Activated T-helper 1 cell treated with anti-CD3 and anti-CD28 coated beads, Interleukin-12 subunit alpha, Interleukin-12 subunit beta, Interleukin-2, Interleukin-4 antibody, amounts not matched to agents 30 ng/mL and 10 ng/mL and 1 ng/mL, durations not matched to agents 14 hours and 24 hours and 36 hours (primary cell): ENCODE data around the gene CHODL. TPM values are rescaled to one million over a fixed set of nuclear protein-coding genes. Genes with fewer than 3 reads are reported as not detected.

ENCODE experiments used
- DNase-seq: peaks from one replicate; pipeline ENCODE4 v3.0.0; 2021; ENCODE audit warnings: low spot score
- H3K27ac Mint-ChIP-seq: one replicate; pipeline ENCODE4 v1.8.0; 2021; ENCODE audit warnings: mild to moderate bottlenecking, mixed read lengths
- H3K27me3 Mint-ChIP-seq: one replicate; pipeline ENCODE4 v1.8.0; 2022; ENCODE audit warnings: mild to moderate bottlenecking, moderate library complexity, mixed read lengths; ENCODE audit not compliant: insufficient read depth
- H3K36me3 Mint-ChIP-seq: one replicate; pipeline ENCODE4 v1.8.0; 2021; ENCODE audit warnings: low read depth, mixed read lengths
- H3K4me1 Mint-ChIP-seq: one replicate; pipeline ENCODE4 v1.8.0; 2021; ENCODE audit warnings: low read depth, mixed read lengths
- H3K4me3 Mint-ChIP-seq: one replicate; pipeline ENCODE4 v1.8.0; 2021; ENCODE audit warnings: mild to moderate bottlenecking, moderate library complexity, mixed read lengths
- H3K9me3 Mint-ChIP-seq: one replicate; pipeline ENCODE4 v1.8.0; 2021; ENCODE audit warnings: mixed read lengths
- intact Hi-C: fragments of 100-400 bp; cut with micrococcal nuclease; formaldehyde crosslinking; loops from one replicate; pipeline ENCODE4 v1.15.1; 2024
- total RNA-seq: library from RNA; stranded (reverse); gene quantifications from 2 replicates; pipeline ENCODE4 v1.2.3, GENCODE V29; 2022

Gene CHODL
- total RNA-seq, 1 donor from 2014 or later: not detected

DNA sequence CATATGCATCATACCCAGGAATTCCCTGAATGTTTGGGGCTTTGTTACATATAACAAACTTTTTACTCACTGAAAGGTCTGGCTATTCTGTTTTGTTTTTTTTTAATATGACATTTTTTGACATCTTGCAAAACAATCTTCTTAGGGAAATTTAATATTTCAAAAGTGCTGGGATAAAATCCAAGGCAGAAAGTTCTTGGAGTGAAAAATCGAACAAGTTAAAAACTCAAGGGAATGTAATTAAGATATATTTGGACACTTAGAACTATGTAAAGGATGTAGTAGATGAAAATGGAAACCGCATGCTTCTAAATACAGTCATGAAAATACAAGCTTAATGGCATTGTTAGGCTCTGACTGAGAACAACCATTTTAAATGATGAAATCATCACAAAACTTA, 8.6 kb downstream of the CHODL start:
- no peak for DNase-seq
- no peaks in the 10 kb centered on the region for H3K36me3 Mint-ChIP-seq
- H3K4me1 Mint-ChIP-seq: no peaks in the 10 kb centered on the region
- no peak overlapping the region for H3K27ac Mint-ChIP-seq
- no peak overlapping the region for H3K4me3 Mint-ChIP-seq
- H3K27me3 Mint-ChIP-seq: no peaks in the 10 kb centered on the region
- H3K9me3 Mint-ChIP-seq: no peaks in the 10 kb centered on the region
- intact Hi-C loops: loop anchor here (5.0 kb wide), 2 partner anchors 471 to 576 kb away; no protein-coding TSS in a partner anchor

DNA sequence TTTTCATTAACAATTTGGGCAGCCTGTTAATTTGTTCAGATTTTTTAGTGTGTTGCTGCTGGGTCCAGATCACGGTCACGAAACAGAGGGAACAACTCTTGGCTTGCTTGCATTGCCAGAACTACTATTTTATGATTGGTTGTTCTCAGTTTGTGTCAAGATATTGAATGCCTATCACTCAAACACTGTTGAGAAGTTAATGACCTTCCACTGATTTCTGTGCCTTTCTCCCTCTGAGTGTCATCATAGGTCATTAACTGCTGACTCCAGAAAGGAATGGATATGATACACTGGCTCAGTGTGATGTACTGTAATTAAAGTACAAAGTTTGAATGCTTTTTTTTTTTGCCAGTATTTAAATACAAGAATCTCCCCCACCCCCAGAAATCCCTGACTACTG, 9.2 kb downstream of the CHODL start:
- intact Hi-C loops: loop anchor here (5.0 kb wide), 2 partner anchors 471 to 576 kb away; no protein-coding TSS in a partner anchor
- no peaks in the 10 kb centered on the region for H3K9me3 Mint-ChIP-seq
- no peaks in the 10 kb centered on the region for H3K27me3 Mint-ChIP-seq

DNA sequence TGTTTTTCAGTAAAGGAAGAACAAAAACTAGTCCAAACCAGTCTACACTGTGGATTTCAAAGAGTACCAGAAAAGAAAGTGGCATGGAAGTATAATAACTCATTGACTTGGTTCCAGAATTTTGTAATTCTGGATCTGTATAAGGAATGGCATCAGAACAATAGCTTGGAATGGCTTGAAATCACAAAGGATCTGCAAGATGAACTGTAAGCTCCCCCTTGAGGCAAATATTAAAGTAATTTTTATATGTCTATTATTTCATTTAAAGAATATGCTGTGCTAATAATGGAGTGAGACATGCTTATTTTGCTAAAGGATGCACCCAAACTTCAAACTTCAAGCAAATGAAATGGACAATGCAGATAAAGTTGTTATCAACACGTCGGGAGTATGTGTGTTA, 21.3 kb downstream of the CHODL start:
- no peaks in the 10 kb centered on the region for H3K36me3 Mint-ChIP-seq
- no peak for DNase-seq
- H3K27ac Mint-ChIP-seq: no peak overlapping the region
- no peak overlapping the region for H3K4me3 Mint-ChIP-seq
- intact Hi-C loops: no loop called here
- H3K4me1 Mint-ChIP-seq: no peaks in the 10 kb centered on the region
- H3K27me3 Mint-ChIP-seq: no peaks in the 10 kb centered on the region
- peaks cover 3% of the 10 kb centered on the region for H3K9me3 Mint-ChIP-seq

More for the DNA sequence above, 9.2 kb downstream of the CHODL start:
- no peaks in the 10 kb centered on the region for H3K36me3 Mint-ChIP-seq
- H3K4me3 Mint-ChIP-seq: no peak overlapping the region
- no peak overlapping the region for H3K27ac Mint-ChIP-seq
- H3K4me1 Mint-ChIP-seq: no peaks in the 10 kb centered on the region
- DNase-seq: no peak

DNA sequence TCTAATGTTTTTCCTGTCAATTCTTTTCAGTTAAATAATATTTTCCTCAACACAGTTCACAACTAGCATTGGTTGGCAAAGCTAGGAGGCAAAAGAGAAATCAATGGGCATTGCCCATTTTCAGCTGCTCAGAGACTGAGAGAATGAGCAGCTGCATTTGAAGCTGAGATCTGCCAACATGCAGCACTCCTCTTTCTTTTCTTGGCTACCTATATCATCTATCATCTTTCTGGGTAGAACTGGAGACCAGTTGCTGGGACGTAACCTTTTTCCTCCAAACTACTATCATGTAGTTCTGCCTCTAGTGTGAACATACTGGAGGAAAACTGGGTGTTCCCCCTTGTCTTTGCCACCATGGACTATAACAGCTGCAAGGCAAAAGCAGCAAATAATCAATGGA, 22.9 kb downstream of the CHODL start:
- no peak overlapping the region for H3K4me3 Mint-ChIP-seq
- DNase-seq: no peak
- no peak overlapping the region for H3K27ac Mint-ChIP-seq
- H3K9me3 Mint-ChIP-seq: peaks cover 3% of the 10 kb centered on the region
- H3K36me3 Mint-ChIP-seq: no peaks in the 10 kb centered on the region
- H3K27me3 Mint-ChIP-seq: no peaks in the 10 kb centered on the region
- intact Hi-C loops: no loop called here
- H3K4me1 Mint-ChIP-seq: no peaks in the 10 kb centered on the region

DNA sequence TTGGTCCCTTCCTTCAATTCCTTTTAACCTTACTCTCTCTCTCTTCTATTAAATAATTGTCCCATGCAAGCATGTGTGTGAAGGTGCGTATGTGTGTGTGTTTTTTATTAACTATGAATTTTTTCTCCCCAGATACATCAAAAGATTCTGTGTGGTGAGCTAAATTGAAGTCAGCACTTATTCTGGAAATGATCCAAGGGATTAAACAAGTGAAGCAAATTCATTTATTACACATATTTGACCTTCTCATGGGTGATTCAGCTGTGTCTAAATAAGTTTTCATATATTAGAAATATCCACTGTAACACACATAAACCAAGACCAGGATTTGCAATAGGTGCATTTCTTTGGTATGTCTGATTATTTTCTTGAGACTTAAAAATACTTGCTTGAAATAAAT, 24.3 kb downstream of the CHODL start:
- H3K9me3 Mint-ChIP-seq: peaks cover 3% of the 10 kb centered on the region
- no peaks in the 10 kb centered on the region for H3K4me1 Mint-ChIP-seq
- no peaks in the 10 kb centered on the region for H3K36me3 Mint-ChIP-seq
- H3K4me3 Mint-ChIP-seq: no peak overlapping the region
- H3K27ac Mint-ChIP-seq: no peak overlapping the region
- no peaks in the 10 kb centered on the region for H3K27me3 Mint-ChIP-seq
- intact Hi-C loops: no loop called here
- no peak for DNase-seq

DNA sequence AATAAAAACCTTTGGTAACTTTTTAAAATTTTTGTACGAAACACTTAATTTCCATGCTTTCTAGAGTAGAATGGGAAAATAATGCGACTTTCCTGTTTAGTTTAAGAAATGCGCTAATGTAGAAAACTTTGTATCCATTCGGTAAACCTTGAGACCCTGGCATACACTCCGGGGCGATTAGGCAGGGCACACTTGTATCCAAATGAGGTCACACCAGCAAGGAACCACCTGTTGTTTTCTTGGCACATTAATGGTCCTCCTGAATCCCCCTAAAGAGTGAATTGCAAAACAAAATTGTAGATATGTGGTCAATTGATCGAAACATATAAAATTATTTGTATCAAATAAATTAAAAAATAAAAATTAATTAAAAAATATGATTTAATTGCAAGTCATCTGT, 25.2 kb downstream of the CHODL start:
- Mint-ChIP-seq H3K4me1 (no peaks in the 10 kb centered on the region), H3K4me3 (no peak overlapping the region), H3K36me3 (no peaks in the 10 kb centered on the region), H3K9me3 (peaks cover 3% of the 10 kb centered on the region), H3K27me3 (no peaks in the 10 kb centered on the region), H3K27ac (no peak overlapping the region)
- intact Hi-C loops: no loop called here
- no peak for DNase-seq

DNA sequence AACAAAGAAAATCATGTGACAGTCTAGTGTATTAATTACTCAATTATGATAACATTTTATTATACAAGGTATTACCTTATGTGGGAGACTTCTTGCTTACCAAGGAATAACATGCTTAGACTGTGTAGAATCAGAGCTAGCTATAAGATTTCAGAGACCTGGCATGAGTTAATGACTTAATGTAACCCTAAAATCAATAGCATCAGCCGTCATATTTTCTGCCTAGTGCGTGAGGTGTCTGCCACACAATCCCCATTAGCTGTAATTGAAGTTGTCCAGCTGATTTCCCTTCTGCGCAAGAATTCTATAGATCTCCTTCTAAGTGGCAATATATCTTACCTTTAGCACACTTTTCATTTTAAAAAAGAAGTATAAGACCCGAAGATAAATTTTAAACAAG, 28.8 kb downstream of the CHODL start:
- peaks cover 1% of the 10 kb centered on the region for H3K9me3 Mint-ChIP-seq
- intact Hi-C loops: no loop called here

DNA sequence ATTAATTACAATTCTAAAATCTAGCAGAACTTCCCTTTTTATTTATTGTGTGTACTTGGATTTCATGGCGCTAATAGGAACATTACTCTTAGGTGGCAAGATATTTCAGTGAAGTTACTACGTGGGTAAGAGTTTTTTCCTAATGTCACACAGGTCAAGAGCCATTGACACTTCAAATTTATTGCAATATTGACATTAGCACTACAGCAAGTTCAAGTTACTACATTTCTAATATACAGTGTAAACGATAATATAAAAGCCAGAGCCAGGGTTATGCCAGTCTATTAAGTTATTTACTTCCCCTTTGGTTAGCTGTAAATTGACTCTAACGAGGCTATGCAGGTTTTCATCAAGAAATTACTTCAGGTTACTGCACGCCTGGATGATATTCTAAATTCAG, 29.7 kb downstream of the CHODL start:
- Mint-ChIP-seq H3K4me1 (no peaks in the 10 kb centered on the region), H3K27me3 (no peaks in the 10 kb centered on the region), H3K36me3 (no peaks in the 10 kb centered on the region), H3K27ac (no peak overlapping the region), H3K4me3 (no peak overlapping the region), H3K9me3 (no peaks in the 10 kb centered on the region)
- DNase-seq: no peak
- intact Hi-C loops: no loop called here

More for the DNA sequence above, 28.8 kb downstream of the CHODL start:
- DNase-seq: no peak
- no peak overlapping the region for H3K27ac Mint-ChIP-seq
- no peak overlapping the region for H3K4me3 Mint-ChIP-seq
- H3K4me1 Mint-ChIP-seq: no peaks in the 10 kb centered on the region
- H3K36me3 Mint-ChIP-seq: no peaks in the 10 kb centered on the region
- no peaks in the 10 kb centered on the region for H3K27me3 Mint-ChIP-seq

DNA sequence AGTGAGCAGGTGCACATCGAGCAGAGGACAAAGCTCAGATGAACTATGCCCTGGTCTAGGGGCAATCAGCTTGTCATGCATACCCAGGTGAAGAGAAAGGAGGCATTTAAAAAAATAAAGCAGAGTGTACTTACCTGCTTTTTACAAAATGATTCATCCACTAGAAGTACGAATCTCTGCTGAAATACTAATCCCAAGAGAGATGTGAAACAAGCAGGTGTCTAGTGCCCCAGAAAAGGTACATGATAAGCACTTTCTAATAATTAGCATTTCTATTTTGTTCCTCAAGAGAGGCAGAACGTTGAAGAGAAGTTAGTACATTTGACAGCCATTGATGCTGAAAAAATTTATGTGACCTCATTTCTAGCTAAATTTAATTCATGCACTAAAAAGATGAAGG, 31.1 kb downstream of the CHODL start:
- H3K36me3 Mint-ChIP-seq: no peaks in the 10 kb centered on the region
- no peak for DNase-seq
- peaks cover 4% of the 10 kb centered on the region for H3K9me3 Mint-ChIP-seq
- no peaks in the 10 kb centered on the region for H3K4me1 Mint-ChIP-seq
- no peak overlapping the region for H3K27ac Mint-ChIP-seq
- no peaks in the 10 kb centered on the region for H3K27me3 Mint-ChIP-seq
- no peak overlapping the region for H3K4me3 Mint-ChIP-seq
- intact Hi-C loops: no loop called here

DNA sequence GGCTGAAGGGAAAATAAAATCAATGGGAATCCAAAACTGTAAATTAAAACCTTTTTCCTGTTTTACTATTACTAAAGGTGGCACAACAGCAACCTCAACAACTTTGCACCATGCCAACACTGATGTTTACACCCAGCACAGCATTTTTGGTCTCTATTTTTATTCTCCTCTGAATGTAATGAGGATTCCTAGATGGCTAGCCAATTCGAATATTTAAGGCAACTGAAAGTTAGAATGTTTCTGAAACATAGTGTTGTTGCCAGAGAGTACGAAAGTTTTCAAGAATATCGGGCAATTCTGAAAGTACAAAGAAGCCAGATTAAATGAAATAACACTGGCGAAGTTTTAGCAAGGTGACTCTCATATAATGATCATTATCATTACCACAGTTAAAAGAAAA, 40.7 kb downstream of the CHODL start:
- Mint-ChIP-seq H3K27me3 (no peaks in the 10 kb centered on the region), H3K27ac (no peak overlapping the region), H3K9me3 (peaks cover 3% of the 10 kb centered on the region), H3K4me1 (no peaks in the 10 kb centered on the region), H3K4me3 (no peak overlapping the region), H3K36me3 (no peaks in the 10 kb centered on the region)
- no peak for DNase-seq
- intact Hi-C loops: no loop called here

DNA sequence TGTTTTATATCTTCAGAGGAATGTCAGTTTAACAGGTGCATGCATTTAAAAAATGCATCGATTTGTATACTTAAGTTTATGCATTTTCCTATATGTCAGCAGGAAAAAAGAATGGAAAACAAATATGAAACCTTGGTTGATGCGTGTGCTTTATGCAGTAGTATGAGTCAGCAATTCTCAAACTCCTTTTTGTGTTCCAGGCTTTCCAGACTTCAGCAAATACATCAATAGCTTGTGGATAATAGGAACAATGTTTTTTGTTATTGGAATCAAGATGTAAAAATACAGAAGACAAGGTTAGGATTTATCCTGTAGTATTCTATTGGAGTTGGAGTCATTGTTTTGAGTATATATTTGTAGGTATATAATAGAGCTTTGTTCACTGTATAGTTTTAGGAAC, 45.2 kb downstream of the CHODL start:
- Mint-ChIP-seq H3K9me3 (no peaks in the 10 kb centered on the region), H3K27ac (no peak overlapping the region), H3K27me3 (no peaks in the 10 kb centered on the region), H3K4me3 (no peak overlapping the region), H3K36me3 (no peaks in the 10 kb centered on the region), H3K4me1 (no peaks in the 10 kb centered on the region)
- intact Hi-C loops: no loop called here
- no peak for DNase-seq

DNA sequence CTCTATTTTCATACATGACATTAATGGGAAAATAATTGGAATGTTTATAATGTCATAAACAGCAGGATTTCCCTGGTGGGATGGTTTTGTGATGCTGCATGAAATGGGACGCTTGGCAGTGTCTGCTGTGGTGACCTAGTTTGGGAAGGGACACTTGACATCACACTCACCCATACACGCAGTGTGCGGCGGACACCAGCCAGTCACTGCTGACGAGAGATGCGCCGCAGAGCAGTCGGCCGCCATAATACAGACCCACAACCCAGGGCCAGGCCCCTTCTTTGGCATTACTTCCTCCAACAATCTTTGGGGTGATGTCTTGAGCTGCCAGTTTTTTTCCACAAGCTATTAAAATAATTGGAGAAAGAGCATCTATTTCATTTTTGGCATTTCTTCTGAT, 49.5 kb downstream of the CHODL start:
- no peak for DNase-seq
- Mint-ChIP-seq H3K4me3 (no peak overlapping the region), H3K4me1 (no peaks in the 10 kb centered on the region), H3K9me3 (no peaks in the 10 kb centered on the region), H3K27ac (no peak overlapping the region), H3K36me3 (no peaks in the 10 kb centered on the region), H3K27me3 (no peaks in the 10 kb centered on the region)
- intact Hi-C loops: no loop called here

DNA sequence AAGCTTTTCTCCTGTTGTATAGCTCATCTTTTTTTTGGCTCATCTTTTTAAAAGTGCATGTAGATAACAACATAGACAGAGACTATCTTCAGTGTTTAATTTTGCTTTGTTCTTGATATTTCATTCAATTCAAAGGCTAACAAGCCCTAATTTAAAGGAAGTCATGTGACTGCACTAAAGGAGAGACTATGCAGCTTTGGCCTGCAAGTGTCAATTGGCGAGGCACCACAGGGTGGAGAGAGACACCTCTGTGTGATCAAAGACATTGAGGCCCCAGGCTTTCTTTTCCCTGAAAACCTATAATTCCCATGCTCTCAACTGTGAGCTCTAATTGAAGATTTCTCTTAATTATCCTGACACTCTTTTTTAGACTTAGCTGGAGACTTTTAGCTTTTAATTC, 53.6 kb downstream of the CHODL start:
- H3K27ac Mint-ChIP-seq: no peak overlapping the region
- H3K36me3 Mint-ChIP-seq: no peaks in the 10 kb centered on the region
- no peak for DNase-seq
- H3K4me1 Mint-ChIP-seq: no peaks in the 10 kb centered on the region
- intact Hi-C loops: no loop called here
- no peaks in the 10 kb centered on the region for H3K9me3 Mint-ChIP-seq
- H3K4me3 Mint-ChIP-seq: no peak overlapping the region
- no peaks in the 10 kb centered on the region for H3K27me3 Mint-ChIP-seq
